GM21381 (cell line): ENCODE results near the gene MMP14.
"Not testable (repeated sequence)": the region's sequence is repeated elsewhere in the genome, so short reads cannot be mapped to it uniquely, and the experiment has no call there.

Source experiments
- ATAC-seq: cut with Tn5 transposase; IDR thresholded peaks from one replicate; pipeline ENCODE4 v1.9.1; 2021; ENCODE audit warnings: mild to moderate bottlenecking, moderate library complexity; ENCODE audit not compliant: unreplicated experiment

MMP14 gene

DNA sequence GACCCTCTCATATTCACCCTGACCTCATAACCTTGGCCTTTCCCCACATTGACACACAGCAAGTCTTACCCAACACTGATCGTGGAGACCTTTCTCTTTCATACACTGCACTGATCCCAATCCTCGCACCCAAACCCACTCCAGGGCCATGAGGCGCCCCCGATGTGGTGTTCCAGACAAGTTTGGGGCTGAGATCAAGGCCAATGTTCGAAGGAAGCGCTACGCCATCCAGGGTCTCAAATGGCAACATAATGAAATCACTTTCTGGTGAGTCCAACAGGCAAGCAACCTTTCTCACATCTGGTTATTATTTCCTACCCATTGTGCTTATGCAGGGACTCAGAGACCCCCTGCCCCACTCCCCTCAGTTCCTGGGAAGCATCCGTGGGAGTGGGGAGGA lies 5.4 kb downstream of the MMP14 start:
- ATAC-seq: no peak

DNA sequence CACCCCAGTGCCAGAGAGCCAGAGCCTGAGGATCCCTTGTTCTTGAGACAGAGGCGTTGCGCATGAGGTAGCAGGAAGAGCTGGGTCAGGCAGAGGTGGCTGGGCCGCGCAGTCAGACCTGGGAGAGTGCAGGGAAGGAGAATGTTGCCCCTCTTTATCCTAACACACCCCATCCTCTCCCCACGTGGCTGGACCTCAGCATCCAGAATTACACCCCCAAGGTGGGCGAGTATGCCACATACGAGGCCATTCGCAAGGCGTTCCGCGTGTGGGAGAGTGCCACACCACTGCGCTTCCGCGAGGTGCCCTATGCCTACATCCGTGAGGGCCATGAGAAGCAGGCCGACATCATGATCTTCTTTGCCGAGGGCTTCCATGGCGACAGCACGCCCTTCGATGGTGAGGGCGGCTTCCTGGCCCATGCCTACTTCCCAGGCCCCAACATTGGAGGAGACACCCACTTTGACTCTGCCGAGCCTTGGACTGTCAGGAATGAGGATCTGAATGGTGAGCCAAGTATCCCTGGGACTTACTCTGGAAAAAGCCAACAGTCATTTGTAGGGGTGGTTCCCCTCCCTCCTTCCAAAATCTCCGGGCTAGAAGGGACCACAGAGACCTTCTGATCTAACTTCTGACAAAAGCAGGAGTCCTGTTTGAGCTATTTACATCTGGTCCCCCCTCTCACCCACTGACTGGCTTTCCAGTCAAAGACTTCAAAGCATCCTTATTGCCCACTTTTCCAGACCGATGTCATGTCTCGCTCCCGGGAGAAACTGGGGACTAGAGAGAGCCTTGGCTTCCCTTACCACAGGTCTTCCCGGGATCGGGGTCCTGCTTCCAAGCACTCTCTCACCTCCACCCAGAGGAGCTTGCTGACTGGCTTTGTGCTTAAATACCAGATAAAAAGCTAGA lies 6.1 kb downstream of the MMP14 start:
- no peak for ATAC-seq

DNA sequence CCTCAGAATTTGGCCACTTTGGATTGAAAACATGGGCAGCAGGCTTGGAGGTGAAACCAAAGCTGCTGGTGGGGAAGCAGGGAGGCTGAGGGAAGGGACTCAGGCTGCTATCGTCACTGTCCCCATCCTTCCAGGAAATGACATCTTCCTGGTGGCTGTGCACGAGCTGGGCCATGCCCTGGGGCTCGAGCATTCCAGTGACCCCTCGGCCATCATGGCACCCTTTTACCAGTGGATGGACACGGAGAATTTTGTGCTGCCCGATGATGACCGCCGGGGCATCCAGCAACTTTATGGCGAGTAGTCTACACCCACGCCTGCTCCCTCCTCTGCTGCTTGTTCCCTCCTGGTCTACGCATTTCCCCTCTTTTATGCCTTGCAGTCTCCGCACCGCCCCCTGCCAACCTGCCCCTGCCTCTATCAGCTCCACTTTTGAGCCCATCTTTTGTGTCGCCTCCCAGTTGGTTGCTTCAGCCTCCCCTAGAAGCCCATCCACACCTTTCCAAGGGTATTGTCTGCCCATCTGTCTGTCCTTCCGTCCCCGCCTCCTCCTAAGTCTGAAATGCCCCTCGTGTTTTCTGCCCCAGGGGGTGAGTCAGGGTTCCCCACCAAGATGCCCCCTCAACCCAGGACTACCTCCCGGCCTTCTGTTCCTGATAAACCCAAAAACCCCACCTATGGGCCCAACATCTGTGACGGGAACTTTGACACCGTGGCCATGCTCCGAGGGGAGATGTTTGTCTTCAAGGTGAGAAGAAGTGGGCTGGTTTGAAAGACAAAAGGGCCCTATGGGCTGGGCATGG lies 6.9 kb downstream of the MMP14 start:
- ATAC-seq: no peak

DNA sequence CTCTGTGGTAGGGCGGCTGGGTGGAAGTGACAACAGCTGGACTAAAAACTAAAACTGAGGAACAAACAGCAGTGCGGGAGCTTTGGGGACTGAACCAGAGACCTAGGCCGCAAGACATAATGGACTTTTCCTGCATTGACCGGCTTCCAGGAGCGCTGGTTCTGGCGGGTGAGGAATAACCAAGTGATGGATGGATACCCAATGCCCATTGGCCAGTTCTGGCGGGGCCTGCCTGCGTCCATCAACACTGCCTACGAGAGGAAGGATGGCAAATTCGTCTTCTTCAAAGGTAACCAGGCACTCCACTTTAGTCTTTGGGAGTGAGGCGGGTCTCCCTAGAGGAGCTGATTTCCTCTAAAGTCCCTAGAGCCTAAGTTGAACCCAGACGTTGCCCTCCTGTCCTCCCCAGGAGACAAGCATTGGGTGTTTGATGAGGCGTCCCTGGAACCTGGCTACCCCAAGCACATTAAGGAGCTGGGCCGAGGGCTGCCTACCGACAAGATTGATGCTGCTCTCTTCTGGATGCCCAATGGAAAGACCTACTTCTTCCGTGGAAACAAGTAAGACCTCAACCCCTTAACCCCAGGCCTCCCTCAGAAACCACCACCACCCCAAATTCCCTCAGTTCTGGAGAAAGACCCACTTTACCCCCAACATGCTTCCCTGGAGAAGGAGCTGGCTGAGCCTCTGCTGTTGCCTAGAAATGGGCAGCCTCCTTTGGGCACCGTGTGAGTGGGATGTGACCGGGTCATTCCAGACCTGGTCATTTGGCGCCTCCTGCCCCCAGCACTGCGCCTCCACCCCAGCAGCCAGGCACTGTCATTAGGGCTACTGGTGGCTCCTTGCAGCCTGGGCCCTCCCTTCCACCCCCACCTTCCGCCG lies 8.1 kb downstream of the MMP14 start:
- ATAC-seq: no peak

DNA sequence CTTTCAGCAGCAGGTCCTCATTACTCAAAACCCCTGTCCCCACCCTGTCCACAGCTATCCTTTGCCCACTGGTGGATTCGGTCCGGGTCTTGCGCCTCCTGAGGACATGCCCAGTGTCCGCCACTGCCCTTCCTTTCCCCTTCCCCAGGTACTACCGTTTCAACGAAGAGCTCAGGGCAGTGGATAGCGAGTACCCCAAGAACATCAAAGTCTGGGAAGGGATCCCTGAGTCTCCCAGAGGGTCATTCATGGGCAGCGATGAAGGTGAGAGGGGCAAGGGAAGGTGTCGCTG lies 8.7 kb downstream of the MMP14 start:
- ATAC-seq: no peak

DNA sequence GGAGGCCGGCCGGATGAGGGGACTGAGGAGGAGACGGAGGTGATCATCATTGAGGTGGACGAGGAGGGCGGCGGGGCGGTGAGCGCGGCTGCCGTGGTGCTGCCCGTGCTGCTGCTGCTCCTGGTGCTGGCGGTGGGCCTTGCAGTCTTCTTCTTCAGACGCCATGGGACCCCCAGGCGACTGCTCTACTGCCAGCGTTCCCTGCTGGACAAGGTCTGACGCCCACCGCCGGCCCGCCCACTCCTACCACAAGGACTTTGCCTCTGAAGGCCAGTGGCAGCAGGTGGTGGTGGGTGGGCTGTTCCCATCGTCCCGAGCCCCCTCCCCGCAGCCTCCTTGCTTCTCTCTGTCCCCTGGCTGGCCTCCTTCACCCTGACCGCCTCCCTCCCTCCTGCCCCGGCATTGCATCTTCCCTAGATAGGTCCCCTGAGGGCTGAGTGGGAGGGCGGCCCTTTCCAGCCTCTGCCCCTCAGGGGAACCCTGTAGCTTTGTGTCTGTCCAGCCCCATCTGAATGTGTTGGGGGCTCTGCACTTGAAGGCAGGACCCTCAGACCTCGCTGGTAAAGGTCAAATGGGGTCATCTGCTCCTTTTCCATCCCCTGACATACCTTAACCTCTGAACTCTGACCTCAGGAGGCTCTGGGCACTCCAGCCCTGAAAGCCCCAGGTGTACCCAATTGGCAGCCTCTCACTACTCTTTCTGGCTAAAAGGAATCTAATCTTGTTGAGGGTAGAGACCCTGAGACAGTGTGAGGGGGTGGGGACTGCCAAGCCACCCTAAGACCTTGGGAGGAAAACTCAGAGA lies 9.6 kb downstream of the MMP14 start:
- no peak for ATAC-seq

DNA sequence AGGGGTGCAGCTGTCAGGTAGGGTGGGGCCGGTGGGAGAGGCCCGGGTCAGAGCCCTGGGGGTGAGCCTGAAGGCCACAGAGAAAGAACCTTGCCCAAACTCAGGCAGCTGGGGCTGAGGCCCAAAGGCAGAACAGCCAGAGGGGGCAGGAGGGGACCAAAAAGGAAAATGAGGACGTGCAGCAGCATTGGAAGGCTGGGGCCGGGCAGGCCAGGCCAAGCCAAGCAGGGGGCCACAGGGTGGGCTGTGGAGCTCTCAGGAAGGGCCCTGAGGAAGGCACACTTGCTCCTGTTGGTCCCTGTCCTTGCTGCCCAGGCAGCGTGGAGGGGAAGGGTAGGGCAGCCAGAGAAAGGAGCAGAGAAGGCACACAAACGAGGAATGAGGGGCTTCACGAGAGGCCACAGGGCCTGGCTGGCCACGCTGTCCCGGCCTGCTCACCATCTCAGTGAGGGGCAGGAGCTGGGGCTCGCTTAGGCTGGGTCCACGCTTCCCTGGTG lies 10.5 kb downstream of the MMP14 start:
- ATAC-seq: no peak

DNA sequence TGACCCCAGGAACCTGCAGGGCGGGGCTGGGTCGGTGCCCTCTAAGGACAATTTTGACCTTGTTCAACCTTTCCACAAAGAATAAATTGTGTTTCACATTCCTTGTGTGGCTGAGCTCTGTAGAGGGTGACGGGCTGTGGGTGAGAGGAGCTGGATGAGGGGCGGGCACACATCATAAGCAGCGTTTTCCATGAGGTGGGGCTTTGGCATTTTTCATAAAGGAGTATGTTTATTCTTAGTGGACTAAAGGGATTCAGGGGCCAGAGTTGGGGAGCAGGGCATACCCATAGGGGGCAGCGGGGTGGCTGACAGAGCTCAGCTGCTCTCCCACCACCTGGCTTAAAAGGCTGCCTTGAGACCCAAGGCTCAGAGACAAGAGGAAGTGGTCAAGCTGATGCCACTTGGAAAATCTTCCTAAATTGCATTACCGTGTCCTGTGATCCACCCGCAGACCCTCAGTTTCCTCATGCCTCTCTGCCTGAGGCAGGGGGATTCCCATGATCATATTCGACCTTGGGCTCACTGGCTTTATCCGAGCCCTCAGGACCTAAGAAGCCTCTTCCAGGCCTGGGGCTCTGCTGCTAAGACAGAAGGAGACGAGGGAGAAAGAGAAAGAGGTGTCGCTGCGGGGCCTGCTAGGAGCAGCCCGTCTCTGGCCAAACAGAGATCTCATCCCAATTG lies 11.4 kb downstream of the MMP14 start:
- ATAC-seq: no peak

DNA sequence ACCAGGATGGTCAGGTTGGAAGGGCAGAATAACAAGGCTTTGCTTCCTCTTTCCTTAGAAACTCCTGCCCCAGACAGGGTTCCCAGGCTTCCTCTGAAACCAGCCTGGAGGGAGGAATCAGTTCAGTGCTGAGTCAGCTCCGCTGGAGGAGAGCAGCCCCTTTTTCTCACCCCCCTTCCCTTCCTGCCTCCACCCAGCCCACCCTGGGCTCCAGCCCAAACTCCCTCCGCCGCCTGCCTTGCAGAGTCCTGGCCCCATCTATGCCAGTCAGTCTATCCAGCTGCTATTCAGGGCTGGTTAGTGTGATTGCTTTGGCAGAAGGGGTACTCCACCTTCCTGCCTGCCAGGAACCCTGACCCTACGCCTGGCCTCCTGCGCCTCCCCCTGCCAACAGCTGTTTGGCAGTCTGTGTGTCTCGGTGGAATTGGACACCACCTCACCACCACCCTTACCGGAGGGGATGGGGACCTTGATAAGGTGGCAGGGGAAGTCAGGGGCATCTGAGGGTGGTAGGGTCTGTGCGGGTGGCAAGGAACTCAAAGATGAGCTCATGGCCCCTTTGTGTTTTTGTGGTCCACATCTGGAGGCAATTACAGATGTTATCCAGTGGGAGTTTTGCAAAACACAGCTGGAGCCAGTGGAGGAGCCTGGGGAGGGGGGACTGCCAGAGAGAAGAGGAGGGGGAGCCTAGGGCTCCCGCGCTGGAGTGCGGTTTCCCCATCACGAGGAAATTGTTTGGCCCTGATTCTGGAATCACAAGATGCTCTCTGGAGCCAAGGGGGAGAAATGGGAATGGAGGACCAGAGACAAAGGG lies 12.2 kb downstream of the MMP14 start:
- ATAC-seq: no peak

DNA sequence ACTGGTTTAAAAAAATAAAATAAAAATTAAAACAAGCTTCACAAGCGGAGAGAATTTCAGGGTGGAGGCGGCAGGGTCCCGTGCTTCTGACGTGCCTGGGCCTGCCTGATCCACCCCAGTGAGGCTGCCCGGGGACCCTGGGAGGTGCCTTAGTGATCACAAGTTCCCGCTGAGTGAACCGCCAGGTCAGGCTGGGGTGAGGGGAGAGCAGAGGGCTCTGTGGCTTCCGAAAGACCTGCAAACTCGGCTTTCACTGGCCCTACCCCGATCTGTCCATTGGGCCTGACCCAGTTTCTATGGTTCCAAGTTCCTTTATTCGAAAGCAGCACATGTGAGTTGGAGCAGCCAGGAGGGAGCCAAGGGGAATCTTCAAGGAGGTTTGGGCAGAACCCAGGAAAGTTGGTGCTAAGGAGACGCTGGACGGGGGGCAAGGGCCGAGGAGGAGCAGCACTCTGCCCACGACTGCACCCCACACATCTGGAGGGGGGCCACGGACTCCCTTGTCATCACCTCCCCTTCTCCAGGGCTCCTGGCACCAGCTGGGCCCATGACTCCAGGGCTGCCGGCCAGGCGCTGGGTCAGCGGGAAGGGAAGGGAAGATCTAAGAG lies 12.9 kb downstream of the MMP14 start:
- no peak for ATAC-seq

DNA sequence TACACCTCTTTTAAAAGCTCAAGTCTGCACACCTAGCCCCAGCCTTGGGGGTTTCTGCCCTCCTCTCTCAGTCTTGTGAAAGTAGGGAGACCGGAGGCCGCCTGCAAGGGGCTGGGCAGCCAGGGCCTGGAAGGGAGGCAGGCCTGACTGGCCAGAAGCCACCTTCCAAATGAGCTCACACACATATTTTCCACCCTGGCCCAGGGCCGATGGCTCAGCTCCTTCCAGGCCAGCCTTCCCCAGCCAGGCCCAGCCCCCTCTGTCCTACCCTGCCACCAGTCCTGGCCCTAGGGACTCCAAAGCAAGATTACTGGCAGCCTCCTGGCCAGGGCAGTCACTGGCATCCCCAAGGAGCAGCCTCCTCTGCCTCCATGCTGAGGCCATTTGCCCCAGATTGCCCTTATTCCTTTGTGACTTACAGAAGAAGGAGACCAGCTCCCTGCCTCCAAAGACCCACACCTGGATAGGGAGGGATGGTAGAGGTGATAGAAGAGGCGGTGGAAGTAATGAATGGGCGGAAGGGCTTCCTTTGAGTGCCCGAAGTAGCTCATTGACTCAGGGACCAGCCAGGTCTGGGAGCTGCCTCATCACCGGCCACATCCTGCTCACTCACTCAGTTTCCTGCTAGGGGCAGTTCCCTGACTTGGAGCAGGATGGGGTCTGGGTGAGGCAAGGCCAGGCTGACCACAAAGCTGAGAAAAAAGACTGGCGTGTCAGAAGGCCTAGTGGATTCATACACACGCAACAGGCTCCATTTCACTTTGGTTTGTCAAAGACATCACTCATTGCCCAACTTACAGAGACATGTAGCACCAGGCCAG lies 14.8 kb downstream of the MMP14 start:
- no peak for ATAC-seq

DNA sequence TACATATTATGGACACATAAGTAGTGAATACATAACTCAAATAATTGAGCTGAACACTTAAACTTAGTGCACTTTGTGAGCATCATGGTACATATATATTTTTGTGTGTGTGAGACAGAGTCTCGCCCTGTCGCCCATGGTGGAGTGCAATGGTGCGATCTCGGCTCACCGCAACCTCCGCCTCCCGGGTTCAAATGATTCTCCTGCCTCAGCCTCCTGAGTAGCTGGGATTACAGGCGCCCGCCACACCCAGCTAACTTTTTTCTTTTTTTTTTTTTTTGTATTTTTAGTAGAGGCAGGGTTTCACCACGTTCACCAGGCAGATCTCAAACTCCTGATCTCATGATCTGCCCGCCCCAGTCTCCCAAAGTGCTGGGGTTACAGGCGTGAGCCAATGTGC lies 15.8 kb downstream of the MMP14 start:
- not testable (repeated sequence) for ATAC-seq

DNA sequence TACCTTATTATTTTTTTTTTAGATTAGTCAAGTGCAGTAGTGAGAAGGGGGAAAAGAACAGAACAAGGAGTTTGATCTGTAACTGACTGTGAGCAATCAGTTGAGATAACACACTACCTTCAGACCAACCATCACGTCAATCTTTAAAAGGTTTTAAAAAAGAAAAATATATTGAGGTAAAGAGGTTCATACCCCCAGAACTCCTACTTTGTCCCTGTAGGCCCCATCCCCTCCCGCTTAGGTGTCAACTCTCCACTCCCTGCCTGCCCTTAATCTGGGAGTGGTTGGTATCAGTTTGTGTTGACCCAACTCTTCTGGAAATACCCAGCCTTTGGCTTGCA lies 16.2 kb downstream of the MMP14 start:
- no peak for ATAC-seq

DNA sequence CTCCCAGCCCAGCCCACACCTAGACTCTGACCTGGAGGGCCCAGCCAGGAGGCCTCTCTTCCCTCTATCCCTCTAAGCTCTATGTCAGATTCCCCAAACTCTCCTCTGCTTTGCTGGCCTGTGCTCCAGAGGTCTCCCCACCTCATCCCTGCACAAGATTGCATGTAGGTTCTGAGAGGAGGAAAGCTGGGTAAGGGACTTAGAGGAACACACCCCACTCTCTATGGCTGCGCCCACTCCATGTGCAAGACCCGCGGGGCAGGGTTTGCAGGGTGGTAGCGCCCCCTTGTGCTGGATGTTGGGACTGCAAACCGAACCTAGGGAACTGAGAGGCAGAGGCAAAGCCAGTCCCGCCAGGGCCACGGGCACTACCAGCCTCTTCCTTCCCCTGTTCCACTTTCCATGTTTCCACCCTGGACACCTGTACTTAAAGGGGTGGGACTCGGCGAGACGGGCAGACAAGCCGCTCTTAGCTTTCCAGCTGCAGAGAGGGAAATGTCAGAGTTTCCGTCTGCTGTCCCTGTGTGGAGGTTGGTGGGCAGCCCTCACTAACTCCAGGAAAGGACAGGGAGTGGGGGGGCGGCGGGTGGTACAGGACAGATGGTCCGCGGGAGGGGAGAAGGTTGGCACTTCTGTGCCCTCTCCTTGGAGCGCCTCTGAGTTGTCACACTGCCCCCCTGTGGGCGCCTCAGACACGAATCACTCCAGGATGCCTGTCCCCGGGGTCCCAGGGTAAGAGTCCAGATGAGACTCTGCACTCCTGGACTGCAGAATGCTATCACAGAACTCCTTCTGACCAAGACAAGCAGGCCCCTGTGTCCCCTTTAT lies 16.8 kb downstream of the MMP14 start:
- ATAC-seq: peak; percentile 72

DNA sequence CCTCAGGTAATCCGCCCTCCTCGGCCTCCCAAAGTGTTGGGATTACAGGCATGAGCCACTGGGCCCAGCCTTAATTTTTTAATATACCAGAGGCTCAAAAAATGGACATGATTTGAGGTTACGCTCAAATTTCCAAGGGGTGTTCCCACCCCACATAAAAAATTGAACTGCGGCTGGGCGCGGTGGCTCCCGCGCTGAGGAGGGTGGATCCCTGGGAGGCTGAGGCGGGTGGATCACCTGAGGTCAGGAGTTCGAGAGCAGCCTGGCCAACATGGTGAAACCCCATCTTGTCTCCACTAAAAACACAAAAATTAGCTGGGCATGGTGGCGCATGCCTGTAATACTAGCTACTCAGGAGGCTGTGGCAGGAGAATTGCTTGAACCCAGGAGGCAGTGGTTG lies 17.9 kb downstream of the MMP14 start:
- ATAC-seq: not testable (repeated sequence)

DNA sequence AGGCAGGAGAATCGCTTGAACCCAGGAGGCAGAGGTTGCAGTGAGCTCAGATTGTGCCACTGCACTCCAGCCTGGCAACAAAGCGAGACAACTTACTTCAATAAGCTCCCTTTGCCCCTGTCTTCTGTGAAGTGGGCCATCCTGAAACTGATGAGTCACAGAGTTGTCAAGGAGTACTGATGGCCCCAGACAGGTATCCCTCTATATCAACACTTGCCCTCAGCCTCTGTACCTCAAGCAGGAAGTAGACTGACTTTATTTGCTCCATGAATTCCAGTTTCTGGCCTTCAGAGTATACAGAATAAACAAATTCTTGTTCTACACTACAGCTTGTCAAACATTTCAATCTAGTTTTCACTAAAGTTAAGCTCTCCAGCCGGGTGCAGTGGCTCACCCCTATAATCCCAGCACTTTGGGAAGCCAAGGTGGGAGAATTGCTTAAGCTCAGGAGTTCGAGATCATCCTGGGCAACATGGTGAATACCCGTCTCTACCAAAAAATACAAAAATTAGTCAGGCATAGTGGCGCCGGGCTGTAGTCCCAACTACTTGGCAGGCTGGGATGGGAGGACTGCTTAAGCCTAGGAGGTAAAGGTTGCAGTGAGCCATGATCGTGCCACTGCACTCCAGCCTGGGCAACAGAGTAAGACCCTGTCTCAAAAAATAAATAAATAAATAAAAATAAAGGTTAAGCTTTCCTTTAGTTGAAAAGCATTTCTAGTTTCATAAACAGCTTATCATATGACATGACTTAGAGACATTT lies 18.8 kb downstream of the MMP14 start:
- no peak for ATAC-seq
